HG02610 (cell line): Measurements from ENCODE around the gene LZTS2.
"Not testable (repeated sequence)": the region's sequence is repeated elsewhere in the genome, so short reads cannot be mapped to it uniquely, and the experiment has no call there.

Experiments
- ATAC-seq: cut with Tn5 transposase; IDR thresholded peaks from one replicate; pipeline ENCODE4 v1.9.1; 2021; ENCODE audit warnings: mild to moderate bottlenecking, moderate library complexity; ENCODE audit not compliant: unreplicated experiment

The LZTS2 gene, protein sequence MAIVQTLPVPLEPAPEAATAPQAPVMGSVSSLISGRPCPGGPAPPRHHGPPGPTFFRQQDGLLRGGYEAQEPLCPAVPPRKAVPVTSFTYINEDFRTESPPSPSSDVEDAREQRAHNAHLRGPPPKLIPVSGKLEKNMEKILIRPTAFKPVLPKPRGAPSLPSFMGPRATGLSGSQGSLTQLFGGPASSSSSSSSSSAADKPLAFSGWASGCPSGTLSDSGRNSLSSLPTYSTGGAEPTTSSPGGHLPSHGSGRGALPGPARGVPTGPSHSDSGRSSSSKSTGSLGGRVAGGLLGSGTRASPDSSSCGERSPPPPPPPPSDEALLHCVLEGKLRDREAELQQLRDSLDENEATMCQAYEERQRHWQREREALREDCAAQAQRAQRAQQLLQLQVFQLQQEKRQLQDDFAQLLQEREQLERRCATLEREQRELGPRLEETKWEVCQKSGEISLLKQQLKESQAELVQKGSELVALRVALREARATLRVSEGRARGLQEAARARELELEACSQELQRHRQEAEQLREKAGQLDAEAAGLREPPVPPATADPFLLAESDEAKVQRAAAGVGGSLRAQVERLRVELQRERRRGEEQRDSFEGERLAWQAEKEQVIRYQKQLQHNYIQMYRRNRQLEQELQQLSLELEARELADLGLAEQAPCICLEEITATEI

DNA sequence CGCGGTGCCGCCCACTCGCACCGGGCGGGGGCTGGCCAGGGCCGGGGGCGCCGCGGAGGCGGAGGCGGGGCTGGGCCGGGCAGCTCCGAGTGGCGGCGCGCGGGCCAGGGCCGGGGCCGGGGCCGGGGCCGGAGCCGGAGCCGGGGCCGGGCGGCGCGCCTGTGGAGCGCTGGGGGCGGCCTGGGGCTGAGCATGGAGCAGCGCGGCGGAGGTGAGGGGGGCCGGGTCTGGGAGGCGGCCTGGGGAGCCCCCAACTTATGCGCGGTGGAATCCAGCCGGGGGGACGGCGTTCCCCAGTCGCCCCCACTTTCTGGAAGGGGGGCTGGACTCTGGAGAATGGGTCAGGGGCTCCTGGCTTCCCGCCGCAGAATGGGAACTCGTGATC, at the start of gene LZTS2:
Gene LZTS2, plus strand, starts transcription at position 67 of the 385 bp plus-strand sequence. CDS start 2,731 bp downstream, outside the sequence.
- no peak for ATAC-seq

DNA sequence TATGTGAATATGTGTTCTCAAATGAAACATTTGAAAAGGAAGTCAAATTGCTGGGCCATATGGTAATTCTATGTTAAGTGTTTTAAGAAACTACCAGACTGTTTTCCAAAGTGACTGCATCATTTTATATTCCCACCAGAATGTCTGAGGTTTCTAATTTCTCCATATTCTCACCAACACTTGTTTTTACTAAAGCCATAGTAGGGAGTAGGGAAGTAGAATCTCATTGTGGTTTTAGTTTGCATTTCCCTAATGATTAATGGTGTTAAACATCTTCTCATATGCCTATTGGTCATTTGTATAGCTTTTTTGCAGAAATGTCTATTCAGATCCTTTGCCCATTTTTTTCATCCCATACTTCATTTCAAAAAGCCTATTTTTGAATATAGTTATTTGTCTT, 39.4 kb upstream of the LZTS2 start:
- ATAC-seq: no peak

DNA sequence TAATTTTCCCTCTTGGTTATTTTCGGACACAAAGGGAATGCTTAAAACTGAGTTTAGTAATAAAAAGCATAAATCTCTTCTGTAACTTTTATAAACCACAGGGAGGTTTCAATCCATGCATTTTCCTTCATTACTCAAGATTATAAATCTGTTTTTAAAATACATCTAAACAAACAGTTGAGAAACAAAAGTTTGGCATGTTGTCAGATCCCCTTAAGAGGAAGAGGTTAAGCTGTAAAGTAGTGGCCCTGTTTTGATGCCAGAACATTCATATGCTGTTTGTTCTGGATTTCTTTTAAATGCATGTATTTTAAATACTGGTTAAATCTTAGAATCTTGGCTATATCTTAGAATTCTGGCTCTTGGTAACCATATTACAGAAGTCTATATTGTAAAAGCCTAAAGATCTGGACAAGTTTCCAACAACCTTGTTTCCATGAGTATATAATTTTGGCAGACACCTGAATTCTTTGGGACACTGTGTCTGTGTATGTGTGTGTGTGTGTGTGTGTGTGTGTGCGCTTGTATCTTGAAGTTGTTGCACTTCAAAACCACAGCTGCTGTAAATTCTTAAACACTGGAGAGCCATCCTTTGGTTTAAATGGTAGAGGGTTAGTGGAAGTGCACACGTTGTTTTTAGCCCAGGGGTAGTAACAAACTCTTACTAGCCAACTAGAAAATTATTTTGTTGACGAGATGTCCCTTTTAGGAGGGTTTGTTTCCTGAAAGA, 37.1 kb upstream of the LZTS2 start:
- no peak for ATAC-seq

DNA sequence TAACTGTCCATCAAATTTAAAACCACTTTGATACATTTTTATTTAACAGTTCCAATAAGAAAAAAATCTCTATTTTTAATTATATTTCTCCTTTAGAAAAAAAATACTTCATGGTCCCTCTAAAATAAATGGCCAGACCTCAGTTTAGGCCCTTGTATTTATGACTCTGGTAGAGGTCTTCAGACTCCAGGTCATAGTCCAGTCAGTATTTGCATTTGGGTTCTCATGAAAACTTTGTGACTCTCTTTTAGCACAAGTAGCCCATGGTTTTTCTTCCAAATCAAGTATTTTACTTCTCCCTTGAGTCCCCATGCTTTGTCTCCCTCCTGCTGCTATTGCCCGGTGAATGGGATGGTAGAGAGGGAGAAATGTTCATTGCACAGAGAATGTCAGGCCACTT, 35.8 kb upstream of the LZTS2 start:
- no peak for ATAC-seq

DNA sequence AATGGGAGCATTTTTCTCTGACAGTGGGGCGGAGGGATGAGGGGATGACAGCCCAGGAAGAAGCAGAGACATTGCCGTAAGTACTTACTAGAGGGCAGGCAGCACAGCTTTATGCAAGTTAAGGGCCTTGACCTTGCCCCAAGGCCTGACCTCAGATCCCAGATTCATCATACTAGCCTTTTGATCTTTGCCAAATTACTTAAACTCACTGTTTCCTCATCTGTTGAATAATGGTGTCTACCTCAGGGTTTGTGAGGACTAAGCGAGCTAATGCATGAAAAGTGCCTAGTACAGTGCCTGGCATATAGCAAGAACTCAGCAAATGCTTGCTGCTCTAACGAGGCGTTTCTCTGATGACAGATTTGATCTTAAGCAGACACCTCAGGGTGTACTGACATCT, 33.8 kb upstream of the LZTS2 start:
- no peak for ATAC-seq

DNA sequence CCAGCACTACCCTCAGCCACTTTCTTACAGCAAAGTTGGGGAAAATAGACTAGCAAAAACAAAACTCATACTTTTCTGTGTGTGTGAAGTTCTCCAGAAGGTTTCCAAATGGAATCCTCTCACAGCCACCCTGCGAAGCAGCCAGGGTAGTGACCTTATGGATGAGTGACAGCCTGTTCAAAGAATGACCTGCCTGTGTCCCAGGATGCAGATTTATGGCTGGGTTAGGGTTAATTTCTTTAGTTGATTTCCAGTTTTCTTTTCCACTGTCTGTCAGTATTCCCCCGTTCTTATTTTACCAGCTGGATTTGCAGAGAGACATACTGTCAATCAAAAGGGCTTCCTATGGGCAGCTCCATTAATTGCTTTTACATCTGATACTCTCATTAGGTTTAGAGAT, 32.7 kb upstream of the LZTS2 start:
- no peak for ATAC-seq

DNA sequence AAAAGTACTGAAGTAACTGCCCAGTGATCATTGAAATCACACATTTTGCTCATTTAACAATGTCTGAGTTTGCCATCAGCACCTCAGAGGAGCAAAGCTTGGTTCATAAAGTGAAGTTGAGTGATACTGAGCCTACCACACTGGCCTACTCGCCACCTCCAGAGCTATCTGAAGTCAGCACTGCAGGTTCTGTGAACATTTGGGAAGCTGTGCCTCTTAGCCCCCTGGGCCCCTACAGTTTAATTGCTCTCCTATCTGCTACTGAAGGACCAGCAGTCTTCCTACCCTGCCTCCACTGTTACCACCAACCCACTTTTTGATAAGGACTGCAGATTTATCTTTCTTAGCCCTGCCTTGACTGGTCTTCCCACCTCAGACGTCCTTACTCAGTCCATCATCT, 32.3 kb upstream of the LZTS2 start:
- no peak for ATAC-seq

DNA sequence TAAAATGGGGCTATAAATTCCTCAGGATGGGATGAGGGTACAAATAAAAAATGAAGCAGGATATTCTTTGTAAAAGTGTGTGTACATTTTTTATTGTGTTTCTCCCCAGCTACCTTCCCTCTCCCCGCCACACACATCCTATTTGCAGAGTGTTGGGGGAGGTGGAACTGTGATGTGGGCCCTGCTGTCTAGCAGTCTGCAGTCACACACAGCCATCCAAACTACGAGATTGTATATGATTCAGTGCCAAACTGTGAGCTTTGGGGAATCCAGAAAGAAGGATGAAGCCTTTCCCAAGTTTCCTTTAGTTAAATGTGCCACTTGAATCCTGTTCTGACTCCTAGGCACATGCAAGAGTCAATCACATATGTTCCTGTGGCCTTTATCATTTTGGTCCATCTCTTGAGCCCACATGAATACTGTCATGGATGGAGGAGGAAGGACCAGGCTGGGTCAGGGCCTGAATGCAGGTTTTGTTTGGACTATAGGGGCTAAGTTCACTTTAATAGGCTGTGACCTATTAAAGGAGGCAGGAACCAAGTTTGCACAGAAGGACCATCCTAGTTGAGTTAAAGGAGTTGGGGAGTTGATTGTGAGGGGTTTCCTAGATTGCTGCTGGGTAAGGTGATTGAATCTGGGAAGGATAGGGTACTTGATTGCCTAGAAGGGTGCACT, 31.4 kb upstream of the LZTS2 start:
- no peak for ATAC-seq

DNA sequence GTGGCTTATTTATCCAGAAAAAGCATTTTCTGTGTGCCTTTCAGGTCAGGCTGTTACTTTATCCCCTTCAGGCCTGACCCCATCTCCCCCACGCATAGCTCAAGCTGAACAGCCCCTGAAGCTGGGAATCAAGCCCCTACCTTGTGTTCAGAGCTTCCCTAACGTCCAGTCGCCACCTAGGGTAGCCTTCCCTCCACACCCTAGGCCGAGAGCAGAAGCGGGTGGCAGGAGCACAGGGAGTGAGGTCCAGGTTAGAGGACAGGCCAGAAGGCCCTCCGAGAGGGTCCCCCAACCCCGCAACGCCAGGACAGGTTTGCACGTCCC, 30.8 kb upstream of the LZTS2 start:
- no peak for ATAC-seq

DNA sequence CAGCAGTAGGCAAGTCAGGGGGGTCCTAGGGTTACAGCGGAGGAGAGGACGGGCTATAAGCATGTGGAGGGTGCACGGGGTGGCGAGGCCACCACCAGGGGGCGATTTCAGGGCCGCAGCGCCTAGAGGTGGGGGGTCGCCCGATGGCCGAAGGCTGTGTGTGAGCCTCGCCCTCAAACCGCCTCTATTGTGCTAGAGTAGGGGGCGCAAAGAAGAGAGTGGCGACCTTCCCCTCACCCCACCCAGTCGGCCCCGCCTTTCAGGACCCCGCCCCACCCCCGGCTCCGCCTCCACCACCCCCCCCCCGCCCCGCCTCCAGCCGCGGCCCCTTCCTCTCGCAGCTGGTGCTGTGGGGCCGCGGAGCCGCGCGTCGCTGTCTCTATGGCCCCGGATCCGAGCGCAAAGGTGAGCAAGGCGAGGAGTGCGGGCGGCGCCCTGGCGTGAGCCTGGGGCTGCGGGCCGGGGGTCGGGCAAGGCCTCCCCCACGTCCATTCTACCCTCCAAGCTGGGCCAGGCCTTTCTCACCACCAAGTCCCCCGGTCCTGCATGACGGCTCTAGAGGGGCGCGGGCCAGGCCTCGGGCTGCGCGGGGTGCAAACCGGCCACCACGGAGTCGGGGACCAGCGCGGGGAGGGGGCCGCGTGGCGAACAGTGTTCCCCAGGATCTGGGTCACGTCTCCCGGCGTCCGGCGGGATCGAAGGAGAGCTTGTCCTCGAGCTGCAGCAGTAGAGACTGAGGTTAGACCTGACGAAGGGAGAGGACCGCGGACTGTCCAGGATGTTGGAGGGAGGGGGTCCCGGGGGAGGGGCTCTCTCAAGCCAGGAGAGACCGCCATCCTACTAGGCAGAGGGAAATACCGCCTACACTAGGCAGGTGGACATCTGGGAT, 30.2 kb upstream of the LZTS2 start, which contains the start of gene SEMA4G:
Gene SEMA4G, plus strand, starts transcription at position 318 of the 889 bp plus-strand sequence. CDS start 3,409 bp downstream, outside the sequence.
- ATAC-seq: no peak

DNA sequence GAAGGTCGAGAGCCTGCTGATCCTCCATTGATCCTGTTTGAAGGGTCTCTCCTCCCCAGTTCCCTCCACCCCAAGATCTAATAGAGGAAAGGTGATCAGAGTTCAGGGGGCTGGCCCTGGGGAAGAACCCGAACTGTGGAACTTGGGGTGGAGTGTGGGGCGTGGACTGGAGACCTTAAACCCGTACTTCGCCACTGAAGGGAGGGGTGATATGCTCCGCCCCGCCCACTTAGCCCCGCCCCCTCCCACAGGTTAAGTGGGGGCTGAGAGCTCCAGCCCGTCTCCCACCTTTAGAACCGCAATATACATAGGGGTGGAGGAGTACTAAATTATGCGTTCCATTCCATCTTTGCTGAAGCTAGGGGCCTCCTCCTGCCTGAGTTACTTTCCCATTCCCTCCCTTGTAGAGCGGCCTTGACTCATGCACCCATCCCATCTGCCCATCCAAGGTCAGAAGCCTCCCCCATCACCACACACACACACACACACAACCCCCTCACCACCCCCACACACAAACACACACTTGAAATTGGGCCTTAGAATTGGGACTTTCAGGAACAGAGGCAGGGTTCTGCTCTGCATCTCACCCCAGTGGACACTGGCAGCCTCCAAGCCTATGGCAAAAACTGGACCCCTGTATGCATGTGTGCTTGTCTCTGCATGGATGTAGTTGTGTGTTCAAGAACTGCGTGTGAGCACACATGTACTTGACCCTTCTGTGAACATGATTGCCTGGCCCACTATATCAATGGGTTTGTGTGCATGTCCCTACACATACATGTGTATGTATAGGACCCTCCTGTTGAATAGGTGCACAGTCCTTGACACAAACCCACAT, 29.3 kb upstream of the LZTS2 start:
- ATAC-seq: no peak

DNA sequence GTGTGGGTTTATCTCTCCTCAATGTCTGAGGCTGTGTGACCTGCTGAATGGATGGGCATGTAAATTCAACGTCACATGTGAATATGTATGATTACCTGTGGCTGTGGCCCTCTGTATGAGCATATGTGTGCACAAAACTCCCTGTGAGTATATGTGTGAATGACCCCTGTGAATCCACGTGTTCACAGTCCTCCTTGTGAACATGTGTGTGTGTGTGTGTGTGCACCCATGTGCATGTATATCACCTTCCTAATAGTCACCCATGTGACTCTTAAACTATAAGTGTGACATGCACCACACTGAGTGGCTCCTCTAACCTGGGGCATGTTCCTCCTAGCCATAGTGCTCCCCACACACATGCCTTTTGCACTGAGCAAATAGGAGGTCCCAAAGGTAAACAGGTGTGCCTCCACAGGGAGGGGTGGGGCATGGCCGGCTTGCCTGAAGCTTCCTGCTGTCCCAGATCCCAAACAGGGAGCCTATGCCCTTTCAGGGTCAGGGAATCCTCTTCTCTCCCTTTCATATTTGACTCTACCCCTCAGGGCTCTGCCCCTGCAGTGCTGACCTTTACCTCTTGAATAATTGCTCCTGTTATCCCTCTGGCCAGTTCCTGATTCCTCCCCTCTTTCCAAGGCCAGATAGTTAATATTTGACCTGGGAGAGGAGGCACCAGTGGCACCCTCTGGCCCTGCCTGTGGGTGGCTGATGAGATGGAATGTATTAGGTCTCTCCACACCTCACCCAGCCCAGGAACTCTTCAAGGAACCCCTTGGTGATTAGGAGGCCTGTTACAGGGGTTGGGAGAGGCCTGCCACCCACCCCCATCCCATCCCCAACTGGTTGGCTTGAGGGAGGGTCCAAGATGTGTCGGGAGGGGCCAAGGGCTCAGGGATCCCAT, 28.4 kb upstream of the LZTS2 start:
- ATAC-seq: no peak

DNA sequence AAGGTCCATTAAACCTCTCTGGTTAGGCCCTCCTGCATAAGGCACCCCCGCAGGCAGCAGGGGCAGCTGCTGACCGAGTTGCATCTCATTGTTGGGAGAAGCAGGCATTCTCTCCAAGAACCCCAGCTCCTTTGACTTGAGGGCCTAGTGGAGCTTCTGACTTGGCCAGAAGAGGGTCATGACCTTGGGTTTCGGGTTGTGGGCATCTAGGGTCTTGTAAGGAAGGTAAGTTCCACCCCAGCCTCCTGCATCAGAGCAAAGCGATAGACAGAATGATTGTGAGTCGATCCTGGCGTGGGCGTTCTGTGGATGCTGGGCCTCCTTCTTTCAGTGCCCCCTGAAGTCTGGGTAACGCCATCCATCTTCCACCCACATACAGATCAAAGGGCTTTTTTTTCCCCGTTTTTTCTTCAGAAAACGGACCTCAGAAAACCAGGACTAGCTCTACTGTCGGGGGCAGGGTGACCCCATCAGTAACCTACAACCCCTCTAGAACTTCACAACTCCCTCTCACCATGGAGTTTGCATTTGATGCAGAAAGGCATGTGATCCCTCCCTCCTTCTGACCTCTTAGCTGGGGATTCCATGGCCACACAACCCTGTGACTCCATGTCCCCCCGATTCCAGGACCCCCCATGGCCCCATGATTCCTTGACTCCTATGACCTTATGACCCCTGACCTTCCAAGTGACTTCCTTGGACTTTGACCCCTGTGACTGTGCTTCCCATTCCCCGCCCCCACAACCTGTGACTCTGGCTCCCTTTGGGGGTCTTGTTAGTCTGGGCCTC, 27.3 kb upstream of the LZTS2 start:
- no peak for ATAC-seq

DNA sequence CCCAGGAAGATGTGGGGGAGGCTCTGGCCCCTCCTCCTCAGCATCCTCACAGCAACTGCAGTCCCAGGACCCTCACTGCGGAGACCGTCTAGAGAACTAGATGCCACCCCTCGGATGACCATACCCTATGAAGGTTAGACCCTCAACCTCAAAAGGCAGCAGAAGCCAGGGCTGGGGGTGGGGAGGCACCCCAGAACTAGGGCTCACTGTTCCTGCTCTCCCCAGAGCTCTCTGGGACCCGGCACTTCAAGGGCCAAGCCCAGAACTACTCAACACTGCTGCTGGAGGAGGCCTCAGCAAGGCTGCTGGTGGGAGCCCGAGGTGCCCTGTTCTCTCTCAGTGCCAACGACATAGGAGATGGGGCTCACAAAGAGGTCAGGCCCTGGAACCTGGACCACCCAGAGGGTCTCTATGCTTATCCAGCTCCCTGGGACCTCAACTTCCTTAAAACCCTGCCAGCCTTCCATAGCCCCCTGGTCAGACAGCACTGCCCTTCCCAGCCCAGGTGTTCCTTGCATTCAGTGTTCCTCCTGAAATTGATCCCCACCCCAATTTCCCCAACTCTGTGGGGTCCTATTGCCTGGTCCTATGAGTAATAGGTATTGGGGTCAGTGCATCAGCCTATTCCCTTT, 26.6 kb upstream of the LZTS2 start:
- no peak for ATAC-seq

DNA sequence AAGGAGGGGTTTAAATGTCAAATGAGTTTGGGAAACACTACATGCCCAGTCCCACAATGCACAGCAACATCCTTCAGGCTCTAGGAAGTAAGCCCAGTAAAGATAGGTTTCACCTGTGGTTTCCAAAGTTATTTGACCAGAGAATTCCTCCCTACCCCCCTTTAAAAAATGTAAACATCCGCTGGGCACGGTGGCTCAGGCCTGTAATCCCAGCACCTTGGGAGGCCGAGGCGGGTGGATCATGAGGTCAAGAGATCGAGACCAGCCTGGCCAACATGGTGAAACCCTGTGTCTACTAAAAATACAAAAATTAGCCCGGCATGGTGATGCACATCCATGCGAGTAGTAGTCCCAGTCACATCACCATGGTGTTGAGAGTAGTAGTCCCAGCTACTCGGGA, 24.2 kb upstream of the LZTS2 start:
- ATAC-seq: not testable (repeated sequence)

DNA sequence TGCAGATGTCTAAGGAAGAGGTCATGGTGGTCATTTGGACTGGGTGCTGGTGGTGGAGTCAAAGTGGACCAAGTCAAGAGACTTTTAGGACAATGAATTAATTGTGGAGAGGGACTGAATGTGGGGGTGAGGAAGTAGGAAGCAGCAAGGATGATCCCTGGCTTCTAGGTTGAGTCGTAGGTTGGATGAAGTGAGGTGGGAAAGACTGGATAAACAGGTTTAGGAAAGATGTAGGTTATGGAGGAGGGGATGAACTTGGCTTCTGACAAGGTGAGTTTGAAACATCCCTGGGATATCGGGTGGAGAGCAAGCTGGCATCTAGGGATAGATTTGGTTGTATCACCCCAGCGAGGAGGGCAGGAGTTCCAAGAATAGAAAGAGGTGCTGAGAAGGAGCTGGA, 22.7 kb upstream of the LZTS2 start:
- no peak for ATAC-seq

DNA sequence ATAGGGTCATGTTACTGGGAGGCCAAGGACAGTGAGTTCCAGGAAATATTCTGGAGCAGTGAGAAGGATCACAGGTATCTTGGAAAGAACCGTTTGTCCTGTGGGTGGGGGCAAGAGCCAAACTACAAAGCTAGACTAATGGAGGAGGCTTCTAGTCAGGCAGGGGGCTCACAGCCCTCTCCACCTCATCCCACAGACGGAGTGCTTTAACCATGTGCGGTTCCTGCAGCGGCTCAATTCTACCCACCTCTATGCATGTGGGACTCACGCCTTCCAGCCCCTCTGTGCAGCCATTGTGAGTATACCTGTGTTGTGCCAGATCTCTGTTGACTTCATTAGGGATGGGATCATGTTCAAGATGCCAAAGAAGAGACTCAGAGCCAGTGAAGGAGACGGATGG, 22.2 kb upstream of the LZTS2 start:
- ATAC-seq: no peak
